ENCODE data around the gene RNF150.
"Not testable (repeated sequence)": the region's sequence is repeated elsewhere in the genome, so short reads cannot be mapped to it uniquely, and the experiment has no call there.

Gene RNF150

GRCh38 chr4:140861359-140862176, 271.7 kb downstream of the RNF150 start:
- DNase-seq (ENCODE audit: low read depth), result no peak

DNA sequence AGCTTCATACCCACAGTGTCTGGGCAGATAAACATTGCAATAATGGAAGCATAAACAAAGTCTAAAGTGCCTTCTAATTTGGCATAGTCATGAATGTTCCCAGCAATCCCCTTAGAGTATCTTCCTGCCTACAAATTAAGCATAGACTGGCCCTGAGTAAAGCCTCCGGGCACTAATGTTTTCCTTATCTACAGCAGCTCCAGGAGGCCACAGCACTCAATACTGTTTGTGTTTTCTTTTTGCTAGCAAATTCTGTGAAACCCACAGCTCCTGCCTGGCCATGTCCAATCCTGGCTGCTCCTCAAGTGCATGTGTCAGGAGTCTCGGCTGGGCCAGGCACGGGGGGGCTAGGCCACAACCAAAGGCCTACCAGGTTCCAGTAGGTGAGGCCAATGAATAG, 274.4 kb downstream of the RNF150 start:
- DNase-seq (ENCODE audit: low read depth), result no peak

- DNase-seq (ENCODE audit: low read depth), result no peak
These were observed 276.2 kb downstream of the RNF150 start for GRCh38 chr4:140857111-140857510.

DNA sequence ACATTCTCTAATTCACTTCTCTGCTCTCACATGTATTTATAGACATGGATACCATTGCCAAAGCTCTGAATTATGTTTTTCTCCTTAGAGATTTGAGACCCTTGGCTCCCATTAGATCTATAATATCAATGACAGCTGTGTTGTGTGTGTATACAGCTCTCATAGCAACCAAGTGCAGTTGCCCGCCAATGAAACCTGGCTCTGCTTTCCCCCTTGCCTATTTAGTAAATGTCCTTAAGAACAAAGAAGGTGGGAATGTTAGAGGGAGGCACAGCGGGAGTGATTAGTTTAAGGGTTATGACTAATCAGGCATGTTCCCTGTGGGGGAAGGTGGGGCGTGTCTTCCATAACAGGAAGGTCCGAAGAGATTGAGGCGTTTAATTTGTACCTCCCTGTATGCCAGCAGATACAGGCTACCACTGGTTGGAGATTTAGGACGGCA, 276.6 kb downstream of the RNF150 start:
- DNase-seq (ENCODE audit: low read depth), result no peak

DNA sequence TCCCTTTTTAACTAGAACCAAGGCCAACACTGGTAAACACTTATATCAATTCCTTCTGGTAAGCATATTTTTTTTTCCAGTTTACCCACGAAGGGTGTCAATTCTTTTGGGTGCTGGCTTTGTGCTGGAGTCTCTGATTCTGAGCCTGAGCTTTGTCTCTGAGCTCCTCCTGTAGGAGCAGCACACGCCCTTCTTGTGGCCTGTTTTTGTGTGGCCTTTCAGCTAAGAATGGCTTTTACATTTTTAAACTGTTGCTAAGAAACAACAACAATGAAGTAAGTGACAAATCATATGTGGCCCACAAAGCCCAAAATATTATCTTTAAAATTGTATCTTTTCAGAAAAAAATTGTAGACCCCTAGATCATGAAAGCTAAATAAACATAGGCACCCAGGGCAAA, 279.1 kb downstream of the RNF150 start:
- no peak for DNase-seq (ENCODE audit: low read depth)

- DNase-seq (ENCODE audit: low read depth), result no peak
These were observed 281.5 kb downstream of the RNF150 start for GRCh38 chr4:140851804-140852203.

GRCh38 chr4:140851032-140851636, 282.1 kb downstream of the RNF150 start:
- no peak for DNase-seq (ENCODE audit: low read depth)

DNA sequence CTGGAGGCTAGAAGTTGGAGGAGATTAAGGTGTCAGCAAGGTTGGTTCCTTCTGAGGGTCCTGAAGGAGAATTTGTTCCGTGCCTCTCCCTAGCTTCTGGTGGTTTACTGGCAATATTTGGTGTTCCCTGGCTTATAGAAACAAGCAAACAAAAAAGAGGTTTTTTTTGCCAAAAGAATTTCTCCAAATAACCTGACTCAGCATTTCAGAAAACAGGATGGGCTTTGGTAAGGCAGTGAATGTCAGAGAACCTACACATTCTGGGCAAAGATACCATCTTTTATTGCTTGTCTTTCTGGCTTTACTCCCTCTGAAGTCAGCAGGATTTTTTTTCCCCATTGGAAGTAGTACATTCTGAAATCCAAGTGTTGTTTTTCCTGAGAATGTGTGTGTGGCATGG, 283.7 kb downstream of the RNF150 start:
- no peak for DNase-seq (ENCODE audit: low read depth)

DNA sequence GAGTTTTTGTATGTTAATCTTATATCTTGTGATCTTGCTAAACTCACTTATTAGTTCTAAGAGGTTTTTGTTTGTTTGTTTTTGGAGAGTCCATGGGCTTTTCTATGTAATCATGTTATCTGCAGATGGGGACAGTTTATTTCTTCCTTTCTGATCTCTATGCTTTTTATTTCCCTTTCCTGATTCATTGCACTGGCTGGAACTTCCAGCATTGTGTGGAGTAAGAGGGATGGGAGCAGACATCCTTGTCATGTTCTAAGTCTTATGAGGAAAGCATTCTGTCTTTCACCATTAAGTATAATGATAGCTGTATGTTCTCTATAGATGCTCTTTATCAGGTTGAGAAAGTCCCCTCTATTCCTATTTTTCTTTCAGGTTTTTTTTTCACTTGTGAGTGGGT, 286.5 kb downstream of the RNF150 start:
- no peak for DNase-seq (ENCODE audit: low read depth)

DNA sequence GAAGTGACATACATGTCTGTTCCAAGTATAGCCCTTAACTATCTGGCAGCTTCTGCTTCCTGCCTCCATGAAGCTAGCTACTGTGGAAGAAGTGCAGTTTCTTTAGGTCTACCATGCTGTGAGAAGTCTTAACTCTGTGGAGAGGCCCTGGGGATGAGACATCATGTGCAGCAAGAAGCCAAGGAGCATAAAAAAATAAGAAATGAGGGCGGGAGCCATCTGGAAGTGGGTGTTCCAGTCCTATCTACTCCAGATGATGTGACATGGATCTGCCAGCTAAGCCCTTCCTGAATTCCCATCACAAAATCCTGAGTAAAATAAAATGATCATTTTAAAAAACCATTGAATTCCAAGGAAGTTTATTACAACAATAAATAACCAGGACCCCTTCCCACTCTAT, 289.2 kb downstream of the RNF150 start:
- no peak for DNase-seq (ENCODE audit: low read depth)

DNA sequence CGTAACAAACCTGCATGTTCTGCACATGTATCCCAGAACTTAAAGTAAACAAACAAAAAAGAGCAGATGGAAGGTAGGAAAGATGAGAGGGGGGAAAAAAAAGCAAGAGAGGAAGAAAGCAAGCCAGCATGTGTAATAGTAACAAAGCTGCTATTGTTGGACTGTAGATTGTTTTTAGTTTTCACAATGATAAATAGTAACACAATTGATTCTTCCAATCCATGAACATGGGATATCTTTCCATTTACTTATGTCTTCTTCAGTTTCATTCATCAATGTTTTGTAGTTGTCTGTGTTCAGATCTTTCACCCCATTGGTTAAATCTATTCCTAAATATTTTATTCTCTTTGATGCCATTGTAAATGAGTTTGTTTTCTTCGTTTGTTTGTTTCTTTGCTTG, 292.1 kb downstream of the RNF150 start:
- no peak for DNase-seq (ENCODE audit: low read depth)

GRCh38 chr4:140839888-140840790, 293.1 kb downstream of the RNF150 start:
- no peak for DNase-seq (ENCODE audit: low read depth)

DNA sequence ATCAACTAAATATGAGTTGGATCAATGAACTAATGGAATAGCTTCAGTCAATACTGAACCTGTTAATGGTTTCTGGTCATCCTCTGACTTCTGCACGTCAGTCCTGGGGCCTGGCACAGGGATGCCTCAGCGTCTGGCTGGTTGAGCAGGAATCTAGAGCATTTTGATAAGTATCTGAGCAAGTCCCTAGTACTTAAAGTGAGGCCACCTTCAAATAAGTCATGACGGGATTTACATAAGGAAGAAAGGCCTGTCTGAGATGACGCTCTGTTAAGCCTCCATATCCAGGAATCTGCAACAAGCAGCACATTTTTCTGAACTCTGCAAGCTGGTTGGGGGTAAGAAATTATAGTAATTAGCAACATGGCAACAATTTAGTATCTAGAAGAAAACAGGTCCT, 293.9 kb downstream of the RNF150 start:
- no peak for DNase-seq (ENCODE audit: low read depth)

GRCh38 chr4:140837736-140838135, 295.5 kb downstream of the RNF150 start:
- no peak for DNase-seq (ENCODE audit: low read depth)

GRCh38 chr4:140834839-140835495, 298.3 kb downstream of the RNF150 start:
- DNase-seq (ENCODE audit: low read depth), result no peak

- no peak for DNase-seq (ENCODE audit: low read depth)
These were observed 300.0 kb downstream of the RNF150 start for GRCh38 chr4:140833280-140833679.

DNA sequence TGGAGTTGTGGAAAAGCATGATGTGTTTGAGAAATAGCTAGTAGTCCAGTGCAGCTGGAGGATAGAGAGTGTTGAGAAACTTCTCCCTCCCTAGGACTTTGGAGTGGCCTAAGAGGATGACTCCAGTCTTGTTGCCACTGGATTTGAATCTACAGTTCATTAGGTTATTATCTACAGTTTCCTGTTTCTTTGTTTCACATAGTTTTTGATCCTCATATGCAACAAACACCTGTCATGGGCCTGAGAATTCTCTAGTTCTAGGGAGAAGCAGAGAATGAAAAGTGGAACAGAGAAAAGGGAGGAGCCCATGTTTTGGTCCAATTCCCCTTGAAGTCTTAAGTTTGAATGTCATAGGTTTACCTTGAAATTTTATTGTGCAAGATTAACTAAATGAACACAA, 303.4 kb downstream of the RNF150 start:
- no peak for DNase-seq (ENCODE audit: low read depth)

DNA sequence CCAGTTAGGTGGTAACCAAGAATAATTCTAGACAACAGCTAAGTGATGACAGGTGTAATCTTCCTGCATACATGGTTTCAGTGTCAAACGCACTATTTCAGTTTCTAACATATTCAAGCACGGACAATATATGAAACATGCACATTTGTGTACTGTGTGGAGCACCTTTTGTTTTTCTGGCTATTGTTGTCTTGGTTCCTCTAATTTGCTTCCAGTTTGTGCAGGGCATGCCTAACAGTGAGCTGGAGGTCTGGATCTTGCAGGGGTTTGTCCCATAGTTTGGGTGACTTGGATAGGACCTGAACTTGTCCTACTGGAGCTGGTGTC, 306.6 kb downstream of the RNF150 start:
- DNase-seq (ENCODE audit: low read depth), result no peak

DNA sequence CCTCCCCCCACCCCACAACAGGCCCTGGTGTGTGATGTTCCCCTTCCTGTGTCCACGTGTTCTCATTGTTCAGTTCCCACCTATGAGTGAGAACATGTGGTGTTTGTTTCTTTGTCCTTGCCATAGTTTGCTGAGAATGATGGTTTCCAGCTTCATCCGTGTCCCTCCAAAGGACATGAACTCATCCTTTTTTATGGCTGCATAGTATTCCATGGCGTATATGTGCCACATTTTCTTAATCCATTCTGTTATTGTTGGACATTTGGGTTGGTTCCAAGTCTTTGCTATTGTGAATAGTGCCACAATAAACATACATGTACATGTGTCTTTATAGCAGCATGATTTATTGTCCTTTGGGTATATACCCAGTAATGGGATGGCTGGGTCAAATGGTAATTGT, 312.7 kb downstream of the RNF150 start:
- not testable (repeated sequence) for DNase-seq (ENCODE audit: low read depth)

DNA sequence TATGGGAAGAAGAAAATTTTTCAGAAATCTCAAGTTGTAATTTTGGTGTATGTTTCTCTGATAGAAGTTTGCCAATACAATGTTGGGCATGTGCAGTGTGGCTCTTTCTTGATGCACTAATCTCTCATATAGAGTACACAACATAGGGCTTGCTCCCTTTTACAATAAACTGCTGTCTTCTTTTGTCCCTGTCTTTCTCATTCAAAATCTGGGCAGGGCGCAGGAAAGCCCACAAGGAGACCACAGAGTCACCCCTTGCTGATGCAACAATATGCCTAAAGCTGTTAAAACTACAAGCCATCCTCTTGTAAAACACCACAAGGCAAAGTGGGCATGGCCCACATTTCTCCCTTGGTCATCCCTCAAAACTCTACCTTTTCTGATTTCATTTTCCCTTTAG, 313.7 kb downstream of the RNF150 start:
- no peak for DNase-seq (ENCODE audit: low read depth)

- no peak for DNase-seq (ENCODE audit: low read depth)
These were observed 314.8 kb downstream of the RNF150 start for GRCh38 chr4:140818433-140818832.

DNA sequence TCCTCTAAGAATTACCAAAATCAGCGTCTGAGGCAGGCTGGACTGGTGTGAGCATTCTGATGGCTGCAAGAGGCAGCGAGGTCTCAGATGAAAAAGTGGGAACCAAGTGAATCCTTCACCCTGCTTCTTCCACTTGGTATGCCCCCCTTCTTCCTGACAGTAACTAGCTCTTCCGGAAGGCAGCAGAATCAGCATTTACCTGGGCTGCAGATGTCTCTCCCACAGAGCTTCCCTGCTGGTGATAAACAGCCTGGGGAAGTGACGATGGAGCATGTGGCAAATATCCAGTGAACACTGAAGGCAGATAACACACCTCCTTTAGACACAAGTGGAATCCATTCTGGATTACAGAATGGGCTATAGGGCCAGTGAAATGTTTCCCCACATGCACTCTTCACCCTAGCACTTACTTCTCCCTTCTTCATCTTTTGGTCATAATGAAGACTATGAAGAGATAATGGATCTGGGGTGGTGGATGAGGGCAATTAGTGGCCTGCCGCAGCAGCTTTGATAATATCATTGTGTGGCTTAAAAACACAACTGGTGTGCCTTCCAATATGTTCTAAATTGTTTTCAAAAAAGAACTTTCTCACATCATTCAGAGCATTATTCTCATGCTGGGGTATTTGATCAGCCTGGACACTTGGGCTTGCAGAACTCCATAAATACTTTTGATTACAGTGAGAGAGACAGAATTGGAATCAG, 316.3 kb downstream of the RNF150 start:
- DNase-seq (ENCODE audit: low read depth), result no peak
